ENCODE data around the gene SMCO1.
"Not testable (repeated sequence)": the region's sequence is repeated elsewhere in the genome, so short reads cannot be mapped to it uniquely, and the experiment has no call there.

SMCO1 gene

GRCh38 chr3:196486263-196486662 lies 28.9 kb downstream of the SMCO1 start:
- peak in 1 of 2 experiments; percentile 36 for DNase-seq

GRCh38 chr3:196477678-196478077 lies 37.5 kb downstream of the SMCO1 start:
- no peak for DNase-seq

DNA sequence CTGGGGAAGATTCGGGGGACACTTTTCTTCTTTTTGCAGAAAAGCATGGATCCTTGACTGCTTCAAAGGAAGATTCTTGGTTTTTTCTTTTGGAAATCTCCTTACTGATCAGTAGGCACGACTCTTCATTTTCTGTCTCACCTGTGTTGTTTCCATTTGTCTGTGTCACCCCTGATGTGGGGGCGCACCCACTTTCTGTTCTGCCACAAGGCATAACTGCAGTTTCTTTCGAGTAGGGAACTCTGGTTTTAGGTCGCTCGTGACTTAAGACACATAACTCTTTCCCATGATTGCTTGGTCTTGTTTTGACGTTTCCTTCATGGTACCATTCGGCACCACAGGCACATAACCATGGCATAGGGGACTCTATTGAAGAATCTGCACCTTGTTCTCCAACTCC lies 42.9 kb downstream of the SMCO1 start:
- no peak for DNase-seq

DNA sequence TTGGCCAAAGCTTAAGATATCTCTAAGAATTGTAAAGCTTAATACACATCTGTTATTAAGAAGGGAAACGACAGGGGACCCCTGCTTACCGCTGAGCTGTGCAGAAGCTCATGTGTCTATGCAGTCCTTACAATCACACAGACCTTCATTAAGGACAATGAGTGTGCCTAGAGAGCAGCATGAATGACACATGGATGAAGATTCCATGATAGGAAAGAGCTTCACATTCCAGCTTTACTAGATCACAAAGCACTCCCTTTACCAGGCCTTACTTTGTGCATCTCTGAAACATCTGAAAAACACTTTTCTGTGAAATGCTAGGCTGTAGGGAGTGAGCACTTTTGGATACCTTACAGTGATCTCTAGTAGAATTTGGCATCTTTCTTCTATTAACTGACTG lies 43.6 kb downstream of the SMCO1 start:
- no peak for DNase-seq

- DNase-seq: not testable (repeated sequence)
These were observed 45.0 kb downstream of the SMCO1 start for GRCh38 chr3:196470182-196470581.

DNA sequence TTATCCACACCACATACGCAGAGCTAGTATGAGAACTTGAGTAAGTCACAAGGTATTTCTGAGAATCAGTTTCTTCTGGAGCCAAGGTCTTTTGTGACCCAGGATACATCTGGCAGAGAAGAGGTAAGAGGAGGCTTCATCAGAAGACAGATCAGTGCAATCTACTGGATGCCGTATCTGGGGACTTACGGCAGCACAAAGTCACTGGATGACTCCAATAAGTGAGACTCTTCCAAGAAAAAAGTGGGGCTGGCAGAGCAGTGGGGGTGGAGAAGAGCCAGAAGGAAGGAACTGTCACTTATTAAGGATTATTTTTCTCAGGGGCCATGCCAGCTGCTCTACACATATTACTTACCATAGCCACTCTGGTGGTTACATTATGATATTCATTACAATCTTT lies 51.3 kb downstream of the SMCO1 start:
- no peak for DNase-seq

- DNase-seq: no peak
These were observed 51.7 kb downstream of the SMCO1 start for GRCh38 chr3:196463478-196463756.

DNA sequence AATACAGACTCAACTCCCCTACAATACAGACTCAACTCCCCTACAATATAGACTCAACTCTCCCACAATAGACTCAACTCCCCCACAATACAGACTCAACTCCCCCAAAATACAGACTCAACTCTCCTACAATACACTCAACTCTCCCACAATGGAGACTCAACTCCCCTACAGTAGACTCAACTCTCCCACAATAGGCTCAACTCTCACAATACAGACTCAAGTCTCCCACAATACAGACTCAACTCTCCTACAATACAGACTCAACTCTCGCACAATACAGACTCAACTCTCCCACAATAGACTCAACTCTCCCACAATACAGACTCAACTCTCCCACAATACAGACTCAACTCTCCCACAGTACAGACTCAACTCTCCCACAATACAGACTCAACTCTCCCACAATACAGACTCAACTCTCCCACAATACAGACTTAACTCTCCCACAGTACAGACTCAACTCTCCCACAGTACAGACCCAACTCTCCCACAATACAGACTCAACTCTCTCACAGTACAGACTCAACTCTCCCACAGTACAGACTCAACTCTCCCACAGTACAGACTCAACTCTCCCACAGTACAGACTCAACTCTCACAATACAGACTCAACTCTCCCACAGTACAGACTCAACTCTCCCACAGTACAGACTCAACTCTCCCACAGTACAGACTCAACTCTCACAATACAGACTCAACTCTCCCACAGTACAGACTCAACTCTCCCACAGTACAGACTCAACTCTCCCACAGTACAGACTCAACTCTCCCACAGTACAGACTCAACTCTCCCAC lies 52.3 kb downstream of the SMCO1 start:
- not testable (repeated sequence) for DNase-seq

DNA sequence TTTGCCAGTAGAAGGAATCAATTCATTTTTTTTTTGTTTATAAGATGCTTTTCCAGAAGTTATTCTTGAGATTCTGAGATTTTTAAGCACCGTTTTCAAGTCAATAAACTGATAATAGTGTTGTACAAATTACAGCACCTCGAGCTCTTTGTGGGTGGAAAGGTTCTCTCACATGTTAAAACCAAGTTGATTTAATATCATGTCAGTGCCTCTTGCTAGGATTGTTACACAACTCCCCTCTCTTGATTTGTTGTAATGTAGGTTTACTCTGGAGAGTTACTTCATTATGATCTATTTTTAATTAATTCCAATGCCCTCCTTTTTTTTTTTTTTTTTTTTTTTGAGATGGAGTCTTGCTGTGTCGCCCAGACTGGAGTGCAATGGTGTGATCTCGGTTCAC lies 57.1 kb downstream of the SMCO1 start:
- DNase-seq: no peak

DNA sequence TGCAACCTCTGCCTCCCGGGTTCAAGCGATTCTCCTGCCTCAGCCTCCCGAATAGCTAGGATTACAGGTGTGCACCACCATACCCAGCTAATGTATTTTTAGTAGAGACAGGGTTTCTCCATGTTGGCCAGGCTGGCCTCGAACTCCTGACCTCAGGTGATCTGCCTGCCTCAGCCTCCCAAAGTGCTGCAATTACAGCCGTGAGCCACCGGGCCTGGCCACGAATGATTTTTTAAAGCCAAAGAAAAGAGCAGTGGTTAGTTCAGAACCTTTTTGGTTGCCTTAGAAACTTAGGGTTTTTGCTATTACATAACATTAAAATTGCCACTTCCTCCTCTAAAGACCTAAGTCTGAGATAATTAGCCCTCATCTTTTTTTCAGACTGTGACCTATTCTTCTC lies 57.7 kb downstream of the SMCO1 start:
- DNase-seq: not testable (repeated sequence)
